ENCODE measurements around the gene EDC4.

Gene EDC4

GRCh38 chr16:67878846-67879245, 6.0 kb downstream of the EDC4 start:
- DNase-seq, result no peak

GRCh38 chr16:67879462-67879861, 6.6 kb downstream of the EDC4 start:
- no peak for DNase-seq

GRCh38 chr16:67879936-67880335, 7.1 kb downstream of the EDC4 start:
- DNase-seq, result no peak

GRCh38 chr16:67880584-67880983, 7.7 kb downstream of the EDC4 start:
- no peak for DNase-seq

GRCh38 chr16:67881621-67882161, 8.8 kb downstream of the EDC4 start:
- no peak for DNase-seq

- DNase-seq, result no peak
Measured at GRCh38 chr16:67882374-67883145, 9.7 kb downstream of the EDC4 start.

- no peak for DNase-seq
Measured at GRCh38 chr16:67883146-67883871, 10.5 kb downstream of the EDC4 start.

- DNase-seq, result peak; percentile 71 to 74
Measured at GRCh38 chr16:67883872-67884261, 11.0 kb downstream of the EDC4 start.

- no peak for DNase-seq
Measured at GRCh38 chr16:67884684-67885083, 11.8 kb downstream of the EDC4 start, which contains the start of gene NRN1L. NRN1L (plus strand) TSS chr16:67884885; CDS start chr16:67884904, 19 bp downstream.

GRCh38 chr16:67885545-67885944, 12.7 kb downstream of the EDC4 start:
- DNase-seq, result no peak

- no peak for DNase-seq
Measured at GRCh38 chr16:67885976-67886375, 13.1 kb downstream of the EDC4 start.

- DNase-seq, result no peak
Measured at GRCh38 chr16:67886387-67886786, 13.5 kb downstream of the EDC4 start.

GRCh38 chr16:67888331-67888730, 15.5 kb downstream of the EDC4 start:
- DNase-seq, result no peak

- no peak for DNase-seq
Measured at GRCh38 chr16:67892375-67892774, 19.5 kb downstream of the EDC4 start.

- DNase-seq, result peak; percentile 93
Measured at GRCh38 chr16:67892899-67893742, 20.3 kb downstream of the EDC4 start, which contains the start of gene PSKH1. PSKH1 (plus strand) TSS chr16:67893254; CDS start chr16:67908750, 15,496 bp downstream.

- DNase-seq, result no peak
Measured at GRCh38 chr16:67893743-67894399, 21.0 kb downstream of the EDC4 start.

- no peak for DNase-seq
Measured at GRCh38 chr16:67897231-67897630, 24.4 kb downstream of the EDC4 start.

GRCh38 chr16:67901734-67902133, 28.9 kb downstream of the EDC4 start:
- no peak for DNase-seq

- DNase-seq, result no peak
Measured at GRCh38 chr16:67902831-67903230, 30.0 kb downstream of the EDC4 start.

GRCh38 chr16:67907397-67908180, 34.7 kb downstream of the EDC4 start:
- no peak for DNase-seq

- DNase-seq, result no peak
Measured at GRCh38 chr16:67909056-67909742, 36.3 kb downstream of the EDC4 start.

Data from CD4-positive, alpha-beta T cell treated with Interleukin-1 beta for 1 hour (primary cell).